Measurements from ENCODE around the gene PRND.
"Not testable (repeated sequence)": the region's sequence is repeated elsewhere in the genome, so short reads cannot be mapped to it uniquely, and the experiment has no call there.

PRND gene

GRCh38 chr20:4708856-4709255, 12.9 kb upstream of the PRND start:
- no peak for DNase-seq (ENCODE audit: low read depth)

- no peak for DNase-seq (ENCODE audit: low read depth)
Observed at GRCh38 chr20:4709261-4710105, 12.2 kb upstream of the PRND start.

GRCh38 chr20:4710106-4710475, 11.6 kb upstream of the PRND start:
- no peak for DNase-seq (ENCODE audit: low read depth)

GRCh38 chr20:4711511-4711910, 10.2 kb upstream of the PRND start:
- DNase-seq (ENCODE audit: low read depth) = no peak

- DNase-seq (ENCODE audit: low read depth) = no peak
Observed at GRCh38 chr20:4713401-4713800, 8.3 kb upstream of the PRND start.

- no peak for DNase-seq (ENCODE audit: low read depth)
Observed at GRCh38 chr20:4714818-4715217, 6.9 kb upstream of the PRND start.

GRCh38 chr20:4717816-4718570, 3.7 kb upstream of the PRND start:
- no peak for DNase-seq (ENCODE audit: low read depth)

GRCh38 chr20:4719190-4719589, 2.5 kb upstream of the PRND start:
- no peak for DNase-seq (ENCODE audit: low read depth)

GRCh38 chr20:4720041-4720976, 1.4 kb upstream of the PRND start:
- peak; percentile 54 for DNase-seq (ENCODE audit: low read depth)

- no peak for DNase-seq (ENCODE audit: low read depth)
Observed at GRCh38 chr20:4720977-4721349, 746 bp upstream of the PRND start.

- no peak for DNase-seq (ENCODE audit: low read depth)
Observed at GRCh38 chr20:4722571-4722970, 862 bp downstream of the PRND start.

GRCh38 chr20:4722993-4723392, 1.3 kb downstream of the PRND start:
- DNase-seq (ENCODE audit: low read depth) = no peak

GRCh38 chr20:4723553-4723952, 1.8 kb downstream of the PRND start:
- not testable (repeated sequence) for DNase-seq (ENCODE audit: low read depth)

GRCh38 chr20:4724459-4725262, 3.0 kb downstream of the PRND start:
- no peak for DNase-seq (ENCODE audit: low read depth)

GRCh38 chr20:4725263-4725550, 3.5 kb downstream of the PRND start:
- no peak for DNase-seq (ENCODE audit: low read depth)

- DNase-seq (ENCODE audit: low read depth) = no peak
Observed at GRCh38 chr20:4726710-4727397, 5.1 kb downstream of the PRND start.

- DNase-seq (ENCODE audit: low read depth) = no peak
Observed at GRCh38 chr20:4728120-4728760, 6.5 kb downstream of the PRND start.

GRCh38 chr20:4729265-4729664, 7.6 kb downstream of the PRND start:
- DNase-seq (ENCODE audit: low read depth) = no peak

- DNase-seq (ENCODE audit: low read depth) = no peak
Observed at GRCh38 chr20:4730780-4731179, 9.1 kb downstream of the PRND start.

GRCh38 chr20:4736875-4737274, 15.2 kb downstream of the PRND start:
- no peak for DNase-seq (ENCODE audit: low read depth)
